ENCODE data around the gene CAV1. TPM values are rescaled to one million over a fixed set of nuclear protein-coding genes. Genes with fewer than 3 reads are reported as not detected.
"Not testable (repeated sequence)": the region's sequence is repeated elsewhere in the genome, so short reads cannot be mapped to it uniquely, and the experiment has no call there.

CAV1 gene
- total RNA-seq, 1 donor, result 887 TPM

- TF ChIP-seq CTCF (IDR thresholded peaks at IDR 0.05; ENCODE audit: insufficient read depth, low read depth, low read length), result peak; percentile 49
- H3K4me3 ChIP-seq (ENCODE audit: low read depth, low read length), result no peak overlapping the region
- peak; percentile 79 for DNase-seq (ENCODE audit: low read depth)
Observed at GRCh38 chr7:116582164-116582732, 57.4 kb downstream of the CAV1 start.

GRCh38 chr7:116582806-116583444 lies 58.1 kb downstream of the CAV1 start:
- TF ChIP-seq CTCF (IDR thresholded peaks at IDR 0.05; ENCODE audit: insufficient read depth, low read depth, low read length), result no peak
- DNase-seq (ENCODE audit: low read depth), result peak; percentile 79
- H3K4me3 ChIP-seq (ENCODE audit: low read depth, low read length), result no peak overlapping the region

GRCh38 chr7:116583653-116584052 lies 58.8 kb downstream of the CAV1 start:
- TF ChIP-seq CTCF (IDR thresholded peaks at IDR 0.05; ENCODE audit: insufficient read depth, low read depth, low read length), result no peak
- peak; percentile 33 for DNase-seq (ENCODE audit: low read depth)
- no peak overlapping the region for H3K4me3 ChIP-seq (ENCODE audit: low read depth, low read length)

- no peak for DNase-seq (ENCODE audit: low read depth)
- no peak overlapping the region for H3K4me3 ChIP-seq (ENCODE audit: low read depth, low read length)
- no peak for TF ChIP-seq CTCF (IDR thresholded peaks at IDR 0.05; ENCODE audit: insufficient read depth, low read depth, low read length)
Observed at GRCh38 chr7:116584721-116585120, 59.9 kb downstream of the CAV1 start.

GRCh38 chr7:116585392-116585791 lies 60.6 kb downstream of the CAV1 start:
- DNase-seq (ENCODE audit: low read depth), result no peak
- H3K4me3 ChIP-seq (ENCODE audit: low read depth, low read length), result no peak overlapping the region
- TF ChIP-seq CTCF (IDR thresholded peaks at IDR 0.05; ENCODE audit: insufficient read depth, low read depth, low read length), result no peak

- H3K4me3 ChIP-seq (ENCODE audit: low read depth, low read length), result no peak overlapping the region
- TF ChIP-seq CTCF (IDR thresholded peaks at IDR 0.05; ENCODE audit: insufficient read depth, low read depth, low read length), result no peak
- no peak for DNase-seq (ENCODE audit: low read depth)
Observed at GRCh38 chr7:116585967-116586366, 61.1 kb downstream of the CAV1 start.

GRCh38 chr7:116587200-116587599 lies 62.4 kb downstream of the CAV1 start:
- not testable (repeated sequence) for H3K4me3 ChIP-seq (ENCODE audit: low read depth, low read length)

More at GRCh38 chr7:116587200-116587599, 62.4 kb downstream of the CAV1 start:
- not testable (repeated sequence) for DNase-seq (ENCODE audit: low read depth)
